Endothelial cell of hepatic sinusoid (primary cell): ENCODE measurements around the gene CPTP.

Source experiments
- in situ Hi-C: cut with HindIII; loops from 2 replicates; pipeline ENCODE4 v1.10.0; 2017; ENCODE audit warnings: low sequenced_read_pairs

CPTP gene

DNA sequence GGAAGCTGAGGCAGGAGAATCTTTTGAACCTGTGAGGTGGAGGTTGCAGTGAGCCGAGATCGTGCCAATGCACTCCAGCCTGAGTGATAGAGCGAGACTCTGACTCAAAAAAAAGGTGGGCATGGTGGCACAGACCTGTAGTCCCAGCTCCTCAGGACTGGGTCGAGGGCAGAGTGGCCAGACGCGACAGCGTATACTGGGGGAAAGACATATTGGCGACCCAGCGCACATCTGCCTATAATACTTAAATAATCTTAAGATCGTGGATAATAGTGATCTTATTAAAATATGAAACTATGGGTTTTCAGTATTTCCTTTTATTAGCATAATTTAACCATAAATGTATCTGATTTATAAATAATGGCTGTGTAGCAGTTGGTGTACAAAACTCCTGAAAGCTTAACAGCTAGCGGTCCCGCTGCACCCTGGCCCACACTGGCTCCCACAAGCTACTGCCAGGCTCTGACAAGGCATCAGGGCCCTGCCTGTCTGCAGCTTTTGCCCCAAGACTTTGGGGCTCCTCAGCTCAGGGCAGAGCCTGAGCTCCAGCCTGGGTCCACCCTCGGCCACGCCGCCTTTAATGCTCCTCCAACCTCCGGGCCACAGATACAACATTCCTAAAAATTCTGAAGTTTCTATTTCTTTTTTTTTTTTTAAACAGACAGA lies 53.1 kb downstream of the CPTP start:
- in situ Hi-C loops, result loop anchor here (10.0 kb wide), 4 partner anchors 103 to 177 kb away; partner anchors contain the start of gene UBE2J2
